IPS-15b (cell line): ENCODE results near the gene SPOCK1.

ENCODE experiments used
- H3K27me3 ChIP-seq: one replicate; pipeline ENCODE4 v1.6.1; 2013; ENCODE audit warnings: low read length; ENCODE audit not compliant: control insufficient read depth, insufficient read depth
- H3K36me3 ChIP-seq: one replicate; pipeline ENCODE4 v1.6.1; 2013; ENCODE audit warnings: low read length; ENCODE audit not compliant: control insufficient read depth, insufficient read depth
- H3K4me1 ChIP-seq: one replicate; pipeline ENCODE4 v1.6.1; 2013; ENCODE audit warnings: mild to moderate bottlenecking, low read length; ENCODE audit not compliant: control insufficient read depth, insufficient read depth
- H3K4me3 ChIP-seq: one replicate; pipeline ENCODE4 v1.5.1; 2013; ENCODE audit warnings: low read depth, low read length
- H3K9ac ChIP-seq: one replicate; pipeline ENCODE4 v1.6.1; 2013; ENCODE audit warnings: low read depth, mild to moderate bottlenecking, low read length
- H3K9me3 ChIP-seq: one replicate; pipeline ENCODE4 v1.6.1; 2013; ENCODE audit warnings: mild to moderate bottlenecking, low read length; ENCODE audit not compliant: control insufficient read depth, insufficient read depth

The SPOCK1 gene

GRCh38 chr5:137075163-137075970, 423.8 kb downstream of the SPOCK1 start:
- Histone ChIP-seq H3K27me3 (no peaks in the 10 kb centered on the region), H3K36me3 (no peaks in the 10 kb centered on the region), H3K4me3 (no peak overlapping the region), H3K9me3 (no peaks in the 10 kb centered on the region), H3K4me1 (no peaks in the 10 kb centered on the region), H3K9ac (no peak overlapping the region)

GRCh38 chr5:137073189-137073588, 425.9 kb downstream of the SPOCK1 start:
- no peak overlapping the region for H3K4me3 ChIP-seq
- no peaks in the 10 kb centered on the region for H3K4me1 ChIP-seq
- no peaks in the 10 kb centered on the region for H3K27me3 ChIP-seq
- H3K9ac ChIP-seq = no peak overlapping the region
- no peaks in the 10 kb centered on the region for H3K36me3 ChIP-seq
- no peaks in the 10 kb centered on the region for H3K9me3 ChIP-seq

GRCh38 chr5:137072361-137073115, 426.6 kb downstream of the SPOCK1 start:
- H3K9ac ChIP-seq = no peak overlapping the region
- no peak overlapping the region for H3K4me3 ChIP-seq
- H3K27me3 ChIP-seq = no peaks in the 10 kb centered on the region
- H3K9me3 ChIP-seq = no peaks in the 10 kb centered on the region
- H3K4me1 ChIP-seq = peaks cover 2% of the 10 kb centered on the region
- H3K36me3 ChIP-seq = no peaks in the 10 kb centered on the region

GRCh38 chr5:137071931-137072330, 427.2 kb downstream of the SPOCK1 start:
- Histone ChIP-seq H3K9me3 (no peaks in the 10 kb centered on the region), H3K27me3 (no peaks in the 10 kb centered on the region), H3K9ac (no peak overlapping the region), H3K36me3 (no peaks in the 10 kb centered on the region), H3K4me1 (peaks cover 3% of the 10 kb centered on the region), H3K4me3 (no peak overlapping the region)

GRCh38 chr5:137071526-137071925, 427.6 kb downstream of the SPOCK1 start:
- no peaks in the 10 kb centered on the region for H3K36me3 ChIP-seq
- no peaks in the 10 kb centered on the region for H3K9me3 ChIP-seq
- H3K4me1 ChIP-seq = peaks cover 3% of the 10 kb centered on the region
- H3K4me3 ChIP-seq = no peak overlapping the region
- H3K27me3 ChIP-seq = no peaks in the 10 kb centered on the region
- no peak overlapping the region for H3K9ac ChIP-seq

GRCh38 chr5:137070521-137070920, 428.6 kb downstream of the SPOCK1 start:
- Histone ChIP-seq H3K36me3 (no peaks in the 10 kb centered on the region), H3K27me3 (no peaks in the 10 kb centered on the region)

GRCh38 chr5:137069358-137069757, 429.8 kb downstream of the SPOCK1 start:
- Histone ChIP-seq H3K36me3 (no peaks in the 10 kb centered on the region), H3K27me3 (no peaks in the 10 kb centered on the region), H3K9ac (no peak overlapping the region), H3K4me3 (no peak overlapping the region), H3K4me1 (peaks cover 3% of the 10 kb centered on the region), H3K9me3 (no peaks in the 10 kb centered on the region)

More at GRCh38 chr5:137070521-137070920, 428.6 kb downstream of the SPOCK1 start:
- Histone ChIP-seq H3K4me1 (peaks cover 3% of the 10 kb centered on the region), H3K9ac (no peak overlapping the region), H3K9me3 (no peaks in the 10 kb centered on the region), H3K4me3 (no peak overlapping the region)

- no peaks in the 10 kb centered on the region for H3K9me3 ChIP-seq
- H3K36me3 ChIP-seq = no peaks in the 10 kb centered on the region
- no peak overlapping the region for H3K9ac ChIP-seq
- H3K27me3 ChIP-seq = no peaks in the 10 kb centered on the region
- H3K4me1 ChIP-seq = no peaks in the 10 kb centered on the region
- no peak overlapping the region for H3K4me3 ChIP-seq
Observed at GRCh38 chr5:137061382-137061781, 437.7 kb downstream of the SPOCK1 start.

GRCh38 chr5:137058089-137058488, 441.0 kb downstream of the SPOCK1 start:
- H3K27me3 ChIP-seq = no peaks in the 10 kb centered on the region
- H3K36me3 ChIP-seq = no peaks in the 10 kb centered on the region

GRCh38 chr5:137056676-137057075, 442.4 kb downstream of the SPOCK1 start:
- Histone ChIP-seq H3K27me3 (no peaks in the 10 kb centered on the region), H3K36me3 (no peaks in the 10 kb centered on the region), H3K9me3 (no peaks in the 10 kb centered on the region), H3K4me1 (no peaks in the 10 kb centered on the region), H3K9ac (no peak overlapping the region), H3K4me3 (no peak overlapping the region)

More at GRCh38 chr5:137058089-137058488, 441.0 kb downstream of the SPOCK1 start:
- Histone ChIP-seq H3K4me1 (no peaks in the 10 kb centered on the region), H3K9me3 (no peaks in the 10 kb centered on the region), H3K4me3 (no peak overlapping the region), H3K9ac (no peak overlapping the region)

GRCh38 chr5:137055271-137055872, 443.8 kb downstream of the SPOCK1 start:
- no peaks in the 10 kb centered on the region for H3K36me3 ChIP-seq
- no peak overlapping the region for H3K9ac ChIP-seq
- no peaks in the 10 kb centered on the region for H3K27me3 ChIP-seq
- H3K9me3 ChIP-seq = no peaks in the 10 kb centered on the region
- no peak overlapping the region for H3K4me3 ChIP-seq
- H3K4me1 ChIP-seq = no peaks in the 10 kb centered on the region
